ENCODE measurements around the gene HIPK3.

GRCh38 chr11:33259869-33260268 lies 2.7 kb downstream of the HIPK3 start:
- TF ChIP-seq POLR2AphosphoS5 (IDR thresholded peaks at IDR 0.05) (peak; percentile 4 to 46 (median 23)), POLR2A (IDR thresholded peaks at IDR 0.05) (no peak), CTCF (IDR thresholded peaks at IDR 0.05) (no peak), EP300 (IDR thresholded peaks at IDR 0.05) (no peak)

Data from sigmoid colon (tissue), 4 donors.